Fibroblast of the aortic adventitia (primary cell): ENCODE measurements around the gene ANTKMT. TPM values are rescaled to one million over a fixed set of nuclear protein-coding genes. Genes with fewer than 3 reads are reported as not detected.

Experiments used
- DNase-seq: peaks from one replicate; pipeline ENCODE4 v3.0.0-alpha.2; 2010; ENCODE audit warnings: low read depth
- H3K4me3 ChIP-seq: 2 replicates; pipeline ENCODE4 v1.5.1; 2011; ENCODE audit warnings: low read depth, mild to moderate bottlenecking, control low read depth, low read length, moderate library complexity
- small RNA-seq: library from RNA; depleted of rRNA; stranded (forward); fragments of <200 nt; gene quantifications from one replicate; pipeline ENCODE3, GENCODE V24; 2012
- total RNA-seq: library from RNA; depleted of rRNA; stranded (reverse); fragments of >200 nt; gene quantifications from 2 replicates; pipeline ENCODE4 v1.2.3, GENCODE V29; 2012; ENCODE audit warnings: low replicate concordance
- TF ChIP-seq, protein P1 (sequence below): IDR thresholded peaks from 2 replicates; pipeline ENCODE4 v1.5.1; 2011; ENCODE audit warnings: mild to moderate bottlenecking, low read length, control low read depth, inconsistent platforms; ENCODE audit not compliant: insufficient read depth

ANTKMT gene
- total RNA-seq, 1 donor: 21.8 TPM

DNA sequence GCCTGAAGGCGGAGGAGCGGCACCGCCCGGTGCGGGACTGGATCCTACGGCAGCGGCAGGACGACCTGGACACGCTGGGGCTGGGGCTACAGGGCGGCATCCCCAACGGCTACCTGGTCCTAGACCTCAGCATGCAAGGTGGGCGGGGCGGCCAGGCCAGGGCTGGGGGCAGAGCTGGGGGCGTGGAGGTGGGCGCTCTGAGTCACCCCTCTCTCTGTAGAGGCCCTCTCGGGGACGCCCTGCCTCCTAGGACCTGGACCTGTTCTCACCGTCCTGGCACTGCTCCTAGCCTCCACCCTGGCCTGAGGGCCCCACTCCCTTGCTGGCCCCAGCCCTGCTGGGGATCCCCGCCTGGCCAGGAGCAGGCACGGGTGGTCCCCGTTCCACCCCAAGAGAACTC is 47.5 kb downstream of the ANTKMT start:
- no peak overlapping the region for H3K4me3 ChIP-seq
- TF ChIP-seq, protein P1, sequence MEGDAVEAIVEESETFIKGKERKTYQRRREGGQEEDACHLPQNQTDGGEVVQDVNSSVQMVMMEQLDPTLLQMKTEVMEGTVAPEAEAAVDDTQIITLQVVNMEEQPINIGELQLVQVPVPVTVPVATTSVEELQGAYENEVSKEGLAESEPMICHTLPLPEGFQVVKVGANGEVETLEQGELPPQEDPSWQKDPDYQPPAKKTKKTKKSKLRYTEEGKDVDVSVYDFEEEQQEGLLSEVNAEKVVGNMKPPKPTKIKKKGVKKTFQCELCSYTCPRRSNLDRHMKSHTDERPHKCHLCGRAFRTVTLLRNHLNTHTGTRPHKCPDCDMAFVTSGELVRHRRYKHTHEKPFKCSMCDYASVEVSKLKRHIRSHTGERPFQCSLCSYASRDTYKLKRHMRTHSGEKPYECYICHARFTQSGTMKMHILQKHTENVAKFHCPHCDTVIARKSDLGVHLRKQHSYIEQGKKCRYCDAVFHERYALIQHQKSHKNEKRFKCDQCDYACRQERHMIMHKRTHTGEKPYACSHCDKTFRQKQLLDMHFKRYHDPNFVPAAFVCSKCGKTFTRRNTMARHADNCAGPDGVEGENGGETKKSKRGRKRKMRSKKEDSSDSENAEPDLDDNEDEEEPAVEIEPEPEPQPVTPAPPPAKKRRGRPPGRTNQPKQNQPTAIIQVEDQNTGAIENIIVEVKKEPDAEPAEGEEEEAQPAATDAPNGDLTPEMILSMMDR: no peak
- DNase-seq: no peak

DNA sequence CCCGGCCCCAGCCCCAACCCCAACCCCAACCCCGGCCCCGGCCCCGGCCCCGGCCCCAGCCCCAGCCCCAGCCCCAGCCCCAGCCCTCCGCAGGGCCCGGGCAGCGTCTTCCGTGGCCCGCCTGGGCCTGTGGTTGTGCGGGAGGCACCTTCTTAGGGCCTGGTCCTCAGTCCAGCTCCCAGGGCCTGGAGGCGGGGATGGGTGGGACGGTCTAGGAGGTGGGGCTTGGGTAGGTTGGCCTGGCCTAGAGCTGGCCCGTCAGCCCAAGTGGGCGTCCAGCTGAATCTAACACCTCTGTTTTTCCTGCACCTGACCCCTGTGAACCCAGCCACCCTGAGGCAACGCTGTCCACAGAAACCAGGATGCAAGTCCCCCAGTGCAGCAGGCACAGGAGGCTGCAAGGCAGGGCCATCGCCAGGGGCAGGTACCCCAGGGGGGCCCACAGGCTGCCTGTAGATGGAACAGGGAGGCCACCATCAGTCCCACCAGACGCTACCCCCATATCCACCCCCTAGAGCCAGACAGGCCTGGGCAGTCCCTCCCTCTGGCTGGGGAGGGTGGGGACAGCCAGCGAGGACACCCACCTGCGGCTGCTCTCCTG is 48.3 kb downstream of the ANTKMT start:
- no peak overlapping the region for H3K4me3 ChIP-seq
- no peak for DNase-seq
- TF ChIP-seq, protein P1: no peak

DNA sequence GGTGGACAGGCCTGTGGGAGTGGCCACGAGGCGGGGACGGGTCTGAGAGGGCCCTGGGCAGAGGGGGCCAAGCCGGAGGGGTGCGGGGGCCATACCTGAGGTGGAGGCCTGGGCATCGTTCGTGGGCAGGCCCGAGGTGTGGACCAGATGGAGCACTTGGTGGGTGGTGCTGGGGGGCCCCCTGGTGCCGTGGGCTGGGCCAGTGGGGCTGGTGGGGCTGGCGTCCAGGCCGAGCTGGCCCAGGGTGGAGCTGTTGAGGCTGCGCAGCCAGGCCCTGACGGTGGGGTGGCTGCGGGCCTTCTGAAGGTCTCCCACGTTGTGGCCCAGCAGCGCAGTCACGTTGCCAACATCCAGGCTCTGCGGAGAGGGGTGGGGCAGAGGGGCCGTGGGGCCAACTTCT is 49.0 kb downstream of the ANTKMT start:
- TF ChIP-seq, protein P1: no peak
- no peak for DNase-seq
- H3K4me3 ChIP-seq: no peak overlapping the region

DNA sequence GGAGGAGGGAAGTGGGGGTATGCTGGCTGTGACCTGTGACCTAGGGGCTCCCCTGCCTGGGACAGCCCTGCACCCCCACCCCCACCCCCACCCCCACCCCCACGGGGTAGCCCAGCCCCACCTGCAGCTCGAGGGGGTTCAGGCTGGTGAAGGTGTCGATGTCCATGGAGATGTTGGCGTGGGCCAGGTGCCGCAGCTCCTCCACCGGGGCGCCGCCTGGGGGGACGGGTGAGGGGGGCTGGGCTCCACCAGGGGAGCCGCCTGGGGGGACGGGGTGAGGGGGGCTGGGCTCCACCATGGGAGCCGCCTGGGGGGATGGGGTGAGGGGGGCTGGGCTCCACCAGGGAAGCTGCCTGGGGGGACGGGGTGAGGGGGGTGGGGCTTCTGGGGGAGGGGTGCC is 49.5 kb downstream of the ANTKMT start:
- TF ChIP-seq, protein P1: no peak
- H3K4me3 ChIP-seq: no peak overlapping the region
- no peak for DNase-seq

Small RNA genes lying within 50 kb of the gene (small RNA-seq; reads per million reads assigned to genes)
- not detected for gene MIR662

Other genes with a start within 250 kb of the ANTKMT start
- 31.6 and 43.9 TPM in 2 replicates for gene CAPN15, start 193.4 kb upstream of the ANTKMT start, total RNA-seq
- gene PRR35, start 160.8 kb upstream of the ANTKMT start, total RNA-seq: not detected in 2 replicates
- gene NHLRC4, start 154.1 kb upstream of the ANTKMT start, total RNA-seq: 2.0 and 2.5 TPM in 2 replicates
- 20.7 and 29.1 TPM in 2 replicates for gene PIGQ, start 151.2 kb upstream of the ANTKMT start, total RNA-seq
- 12.0 and 14.6 TPM in 2 replicates for gene RAB40C, start 131.1 kb upstream of the ANTKMT start, total RNA-seq
- 0.18 and 0.25 TPM in 2 replicates for gene WFIKKN1, start 90.2 kb upstream of the ANTKMT start, total RNA-seq
- 85.0 and 86.0 TPM in 2 replicates for gene METTL26, start 84.8 kb upstream of the ANTKMT start, total RNA-seq
- 13.3 and 22.4 TPM in 2 replicates for gene MCRIP2, start 79.3 kb upstream of the ANTKMT start, total RNA-seq
- gene WDR90, start 71.8 kb upstream of the ANTKMT start, total RNA-seq: 12.7 and 25.0 TPM in 2 replicates
- 24.4 and 34.5 TPM in 2 replicates for gene RHOT2, start 53.0 kb upstream of the ANTKMT start, total RNA-seq
- gene RHBDL1, start 45.5 kb upstream of the ANTKMT start, total RNA-seq: 1.6 and 3.2 TPM in 2 replicates
- 88.9 and 112 TPM in 2 replicates for gene STUB1, start 40.7 kb upstream of the ANTKMT start, total RNA-seq
- gene JMJD8, start 36.8 kb upstream of the ANTKMT start, total RNA-seq: 32.0 and 42.8 TPM in 2 replicates
- 8.1 and 8.3 TPM in 2 replicates for gene WDR24, start 30.7 kb upstream of the ANTKMT start, total RNA-seq
- gene FBXL16, start 15.3 kb upstream of the ANTKMT start, total RNA-seq: under 0.01 TPM in 1 of 2 replicates, not detected in the other
- 30.7 and 38.8 TPM in 2 replicates for gene METRN, start 6.0 kb upstream of the ANTKMT start, total RNA-seq
- gene CCDC78, start 5.3 kb downstream of the ANTKMT start, total RNA-seq: 1.1 and 1.8 TPM in 2 replicates
- gene HAGHL, start 6.0 kb downstream of the ANTKMT start, total RNA-seq: 10.6 and 21.1 TPM in 2 replicates
- 20.0 and 24.7 TPM in 2 replicates for gene CIAO3, start 19.9 kb downstream of the ANTKMT start, total RNA-seq
- gene MSLN, start 39.6 kb downstream of the ANTKMT start, total RNA-seq: not detected in 2 replicates
- 14.5 and 20.3 TPM in 2 replicates for gene RPUSD1, start 67.2 kb downstream of the ANTKMT start, total RNA-seq
- gene CHTF18, start 67.5 kb downstream of the ANTKMT start, total RNA-seq: 3.6 and 20.0 TPM in 2 replicates
- gene GNG13, start 79.6 kb downstream of the ANTKMT start, total RNA-seq: not detected in 2 replicates
- gene LMF1, start 249.8 kb downstream of the ANTKMT start, total RNA-seq: 11.9 and 29.4 TPM in 2 replicates